Endothelial cell of umbilical vein (primary cell): ENCODE data around the gene DIP2C. TPM values are rescaled to one million over a fixed set of nuclear protein-coding genes. Genes with fewer than 3 reads are reported as not detected.

Experiments used
- BruUV-seq: library from RNA; stranded (reverse); fragments of 400-500 nt; replicated peaks from 2 replicates; lab custom pipeline; 2021; lab: Mats Ljungman, UMichigan
- CTCF ChIA-PET: fragments of 300-600, 350-600 bp; sonication (Branson Sonifier 250); formaldehyde crosslinking; loops from one replicate; lab custom pipeline; 2021; ENCODE audit warnings: antibody characterized with exemption, inconsistent platforms; lab: Charles Lee
- POLR2A ChIA-PET: fragments of 300-600, 350-600 bp; sonication (Branson Sonifier 250); formaldehyde crosslinking; loops from one replicate; lab custom pipeline; 2021; ENCODE audit warnings: antibody characterized with exemption, inconsistent platforms; lab: Charles Lee
- DNase-seq: peaks from one replicate; pipeline ENCODE4 v3.0.0-alpha.2; 2011; ENCODE audit warnings: low read depth, low spot score
- FAIRE-seq: peaks from 2 replicates; lab custom pipeline; 2011; peaks lifted over from hg19 to GRCh38; lab: Jason Lieb, UNC
- H2AFZ ChIP-seq: 2 replicates; pipeline ENCODE4 v1.6.0; 2012; ENCODE audit warnings: low read depth, low read length, control low read depth, inconsistent platforms
- H3K27ac ChIP-seq: 2 replicates; pipeline ENCODE4 v1.5.1; 2011; ENCODE audit warnings: low read depth, mild to moderate bottlenecking, control low read depth, low read length, moderate library complexity; ENCODE audit not compliant: insufficient read depth
- H3K27me3 ChIP-seq, 2 experiments: 2 replicates each; pipeline versions ENCODE4 v1.6.0 to v1.6.1; 2011; ENCODE audit warnings: low read length in 2 of 2, mixed read lengths in 1 of 2; ENCODE audit not compliant: control insufficient read depth in 2 of 2, insufficient read depth in 2 of 2
- H3K36me3 ChIP-seq, 2 experiments: 2 replicates in 1 of 2; 3 replicates in 1 of 2; pipeline ENCODE4 v1.5.1; 2011; ENCODE audit warnings: low read length in 2 of 2, mild to moderate bottlenecking in 1 of 2, moderate library complexity in 1 of 2; ENCODE audit not compliant: control insufficient read depth in 2 of 2, insufficient read depth in 2 of 2; ENCODE audit errors: extremely low read depth in 1 of 2
- H3K4me1 ChIP-seq: 3 replicates; pipeline ENCODE4 v1.5.1; 2011; ENCODE audit warnings: mild to moderate bottlenecking, low read length; ENCODE audit not compliant: control insufficient read depth, insufficient read depth; ENCODE audit errors: extremely low read depth
- H3K4me2 ChIP-seq: 2 replicates; pipeline ENCODE4 v1.6.1; 2011; ENCODE audit warnings: low read length, control low read depth, mixed read lengths; ENCODE audit not compliant: insufficient read depth
- H3K4me3 ChIP-seq, 3 experiments: fragments of 200-600 bp in 1 of 3; sonication (generic), shearing (Covaris generic) in 1 of 3; replicated peaks in 1 of 3; 2 replicates each; pipeline ENCODE4 v1.5.1; 2011 to 2016; ENCODE audit warnings: control low read depth in 3 of 3, low read length in 3 of 3, mild to moderate bottlenecking in 2 of 3, inconsistent platforms in 1 of 3, low read depth in 1 of 3, moderate library complexity in 1 of 3; ENCODE audit not compliant: insufficient read depth in 1 of 3
- H3K79me2 ChIP-seq: 2 replicates; pipeline ENCODE4 v1.6.0; 2012; ENCODE audit warnings: low read length, inconsistent platforms; ENCODE audit not compliant: control insufficient read depth, insufficient read depth
- H3K9ac ChIP-seq: replicated peaks from 2 replicates; pipeline ENCODE3; 2011; ENCODE audit warnings: low read length, control low read depth; ENCODE audit not compliant: insufficient read depth; ENCODE audit errors: extremely low read depth
- H3K9me1 ChIP-seq: replicated peaks from 3 replicates; pipeline ENCODE4 v1.6.0; 2011; ENCODE audit warnings: mild to moderate bottlenecking, low read length; ENCODE audit not compliant: control insufficient read depth, insufficient read depth; ENCODE audit errors: extremely low read depth
- H3K9me3 ChIP-seq: replicated peaks from 2 replicates; pipeline ENCODE4 v1.5.1; 2012; ENCODE audit warnings: low read length, inconsistent platforms; ENCODE audit not compliant: control insufficient read depth, insufficient read depth
- H4K20me1 ChIP-seq: replicated peaks from 2 replicates; pipeline ENCODE3; 2011; ENCODE audit warnings: mild to moderate bottlenecking, low read length; ENCODE audit not compliant: control insufficient read depth, insufficient read depth; ENCODE audit errors: extremely low read depth
- EZH2 ChIP-seq: IDR thresholded peaks from 2 replicates; pipeline ENCODE4 v1.6.1; 2012; ENCODE audit warnings: borderline replicate concordance, low read depth, mild to moderate bottlenecking, moderate library complexity, low read length, inconsistent platforms; ENCODE audit not compliant: severe bottlenecking
- FOS ChIP-seq: IDR thresholded peaks from 2 replicates; pipeline ENCODE4 v1.6.1; 2011; ENCODE audit warnings: mild to moderate bottlenecking, low read length, moderate library complexity, borderline replicate concordance; ENCODE audit not compliant: insufficient read depth
- GATA2 ChIP-seq: IDR thresholded peaks from 2 replicates; pipeline ENCODE4 v1.7.0; 2011; ENCODE audit warnings: low read depth, mild to moderate bottlenecking, moderate library complexity, mixed read lengths, low read length; ENCODE audit not compliant: insufficient read length, insufficient read depth
- JUN ChIP-seq: IDR thresholded peaks from 2 replicates; pipeline ENCODE4 v1.6.1; 2011; ENCODE audit warnings: borderline replicate concordance, low read depth; ENCODE audit not compliant: insufficient read length, insufficient read depth
- MYC ChIP-seq: IDR thresholded peaks from one replicate; pipeline ENCODE4 v1.6.1; 2011; ENCODE audit warnings: mild to moderate bottlenecking, low read depth, low read length
- POLR2A ChIP-seq: IDR thresholded peaks from 2 replicates; pipeline ENCODE4 v1.6.1; 2012; ENCODE audit warnings: low read depth, mild to moderate bottlenecking, control low read depth, low read length
- dilution Hi-C: fragments of 300-500 bp; cut with MboI; formaldehyde crosslinking; loops from one replicate; pipeline ENCODE4 v1.15.0; 2019; ENCODE audit warnings: low sequenced_read_pairs; ENCODE audit not compliant: extremely low pct_ligation_motif_present
- intact Hi-C: fragments of 100-400 bp; cut with micrococcal nuclease; formaldehyde crosslinking; loops from one replicate; pipeline ENCODE4 v1.10.0; 2022
- polyA plus RNA-seq, 4 experiments: library from polyadenylated mRNA; depleted of rRNA in 3 of 4; stranded (reverse) in 3 of 4; unstranded in 1 of 4; fragments of >200 nt; gene quantifications; 2 replicates each; pipeline versions ENCODE4 v1.2.1 to v1.2.3, GENCODE V29; 2011 to 2012; ENCODE audit warnings: missing spikeins in 1 of 4
- total RNA-seq: library from RNA; stranded (reverse); gene quantifications from 2 replicates; pipeline ENCODE4 v1.2.3, GENCODE V29; 2021
- TF ChIP-seq, protein P1 (sequence below), 2 donors: IDR thresholded peaks; 1 replicate in 1 of 2; 2 replicates in 1 of 2; pipeline ENCODE4 v1.5.1; 2011; ENCODE audit warnings: low read length in 2 of 2, mild to moderate bottlenecking in 2 of 2, moderate library complexity in 2 of 2, control low read depth in 1 of 2, inconsistent platforms in 1 of 2, low read depth in 1 of 2; ENCODE audit not compliant: insufficient read depth in 1 of 2; ENCODE audit errors: extremely low read depth in 1 of 2
- TF ChIP-seq, protein P2 (sequence below): IDR thresholded peaks from 2 replicates; pipeline ENCODE4 v1.6.1; 2011; ENCODE audit not compliant: insufficient read depth, insufficient read length

DIP2C gene
- total and polyA plus RNA-seq, 2 donors (not counting 3 experiments of a cell fraction or from before 2014, with no cell fraction given) = 3.6 to 10.7 TPM

DNA sequence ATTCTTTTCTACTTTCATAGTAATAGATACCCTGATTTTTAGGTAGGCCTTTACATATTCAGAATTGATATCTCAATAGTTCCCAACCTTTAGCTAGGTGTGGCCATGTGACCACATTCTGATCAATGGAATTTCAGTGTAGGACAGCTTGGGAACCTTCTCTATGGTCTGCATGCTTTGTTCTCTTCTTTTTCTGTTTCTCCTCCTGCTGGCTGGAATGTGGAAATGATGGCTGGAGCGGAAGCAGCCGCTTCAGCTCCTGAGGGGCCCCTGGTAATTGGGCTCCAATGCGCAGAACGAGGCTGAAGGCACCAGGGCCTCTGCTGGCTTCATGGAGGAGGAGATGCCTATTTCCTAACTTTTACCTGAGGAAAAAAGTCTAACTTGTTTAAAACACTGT, 401.7 kb downstream of the DIP2C start:
- no TSS peak for BruUV-seq
- H3K4me3 ChIP-seq = no peak overlapping the region
- ChIA-PET POLR2A (no interaction called here), CTCF (no interaction called here)
- H3K9me3 ChIP-seq = no peaks in the 10 kb centered on the region
- H3K79me2 ChIP-seq = no peaks in the 10 kb centered on the region
- no peaks in the 10 kb centered on the region for H3K36me3 ChIP-seq
- no peak overlapping the region for H3K27ac ChIP-seq
- DNase-seq (no peak), FAIRE-seq (no peak)
- intact Hi-C loops = no loop called here
- H3K27me3 ChIP-seq = no peaks in the 10 kb centered on the region
- H4K20me1 ChIP-seq = no peaks in the 10 kb centered on the region
- no peaks in the 10 kb centered on the region for H3K4me1 ChIP-seq
- H3K9ac ChIP-seq = no peak overlapping the region
- dilution Hi-C loops = no loop called here
- H3K9me1 ChIP-seq = no peaks in the 10 kb centered on the region
- no peak overlapping the region for H3K4me2 ChIP-seq
- TF ChIP-seq MYC (no peak), GATA2 (no peak), FOS (no peak), JUN (no peak), POLR2A (no peak), EZH2 (no peak)
- TF ChIP-seq, protein P1, sequence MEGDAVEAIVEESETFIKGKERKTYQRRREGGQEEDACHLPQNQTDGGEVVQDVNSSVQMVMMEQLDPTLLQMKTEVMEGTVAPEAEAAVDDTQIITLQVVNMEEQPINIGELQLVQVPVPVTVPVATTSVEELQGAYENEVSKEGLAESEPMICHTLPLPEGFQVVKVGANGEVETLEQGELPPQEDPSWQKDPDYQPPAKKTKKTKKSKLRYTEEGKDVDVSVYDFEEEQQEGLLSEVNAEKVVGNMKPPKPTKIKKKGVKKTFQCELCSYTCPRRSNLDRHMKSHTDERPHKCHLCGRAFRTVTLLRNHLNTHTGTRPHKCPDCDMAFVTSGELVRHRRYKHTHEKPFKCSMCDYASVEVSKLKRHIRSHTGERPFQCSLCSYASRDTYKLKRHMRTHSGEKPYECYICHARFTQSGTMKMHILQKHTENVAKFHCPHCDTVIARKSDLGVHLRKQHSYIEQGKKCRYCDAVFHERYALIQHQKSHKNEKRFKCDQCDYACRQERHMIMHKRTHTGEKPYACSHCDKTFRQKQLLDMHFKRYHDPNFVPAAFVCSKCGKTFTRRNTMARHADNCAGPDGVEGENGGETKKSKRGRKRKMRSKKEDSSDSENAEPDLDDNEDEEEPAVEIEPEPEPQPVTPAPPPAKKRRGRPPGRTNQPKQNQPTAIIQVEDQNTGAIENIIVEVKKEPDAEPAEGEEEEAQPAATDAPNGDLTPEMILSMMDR (IDR thresholded peaks at IDR 0.05; ENCODE audit: extremely low read depth in 1 of 2, insufficient read depth in 1 of 2, low read depth in 1 of 2, low read length in 2 of 2) = no peak
- TF ChIP-seq, protein P2, sequence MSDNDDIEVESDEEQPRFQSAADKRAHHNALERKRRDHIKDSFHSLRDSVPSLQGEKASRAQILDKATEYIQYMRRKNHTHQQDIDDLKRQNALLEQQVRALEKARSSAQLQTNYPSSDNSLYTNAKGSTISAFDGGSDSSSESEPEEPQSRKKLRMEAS = no peak
- no peak overlapping the region for H2AFZ ChIP-seq
